H1 (cell line): ENCODE results near the gene ZNF333. TPM values are rescaled to one million over a fixed set of nuclear protein-coding genes. Genes with fewer than 3 reads are reported as not detected.
"Not testable (repeated sequence)": the region's sequence is repeated elsewhere in the genome, so short reads cannot be mapped to it uniquely, and the experiment has no call there.

Experiments
- CTCF ChIA-PET: fragments of 300-600 bp; sonication (Branson Sonifier 250); formaldehyde crosslinking; loops from one replicate; lab custom pipeline; 2021; ENCODE audit not compliant: partially characterized antibody; lab: Charles Lee
- POLR2A ChIA-PET: fragments of 300-600 bp; sonication (Branson Sonifier 250); formaldehyde crosslinking; loops from one replicate; lab custom pipeline; 2021; ENCODE audit warnings: inconsistent platforms; ENCODE audit not compliant: partially characterized antibody; lab: Charles Lee
- DNase-seq, 2 experiments: peaks; one replicate each; pipeline versions ENCODE4 v3.0.0 to v3.0.0-alpha.2; 2010 to 2022; ENCODE audit warnings: low spot score in 2 of 2, low read depth in 1 of 2, mixed read lengths in 1 of 2
- FAIRE-seq: peaks from 2 replicates; lab custom pipeline; 2011; peaks lifted over from hg19 to GRCh38; lab: Jason Lieb, UNC
- H2AFZ ChIP-seq: 2 replicates; pipeline ENCODE4 v1.8.1; 2012; ENCODE audit warnings: low read length, inconsistent platforms
- H2AK5ac ChIP-seq: 2 replicates; pipeline ENCODE4 v1.6.1; 2013; ENCODE audit warnings: low read depth, low read length
- H2BK120ac ChIP-seq: replicated peaks from 2 replicates; pipeline ENCODE3; 2013; ENCODE audit warnings: low read depth, low read length, inconsistent platforms
- H2BK12ac ChIP-seq: 2 replicates; pipeline ENCODE4 v1.6.1; 2013; ENCODE audit warnings: low read depth, low read length
- H2BK15ac ChIP-seq: 2 replicates; pipeline ENCODE4 v1.6.1; 2013; ENCODE audit warnings: low read length
- H2BK20ac ChIP-seq: 2 replicates; pipeline ENCODE4 v1.6.1; 2013; ENCODE audit warnings: low read length
- H2BK5ac ChIP-seq: 2 replicates; pipeline ENCODE4 v1.6.1; 2013; ENCODE audit warnings: low read depth, low read length
- H3K14ac ChIP-seq: 2 replicates; pipeline ENCODE4 v1.6.1; 2013; ENCODE audit warnings: inconsistent platforms; ENCODE audit not compliant: insufficient read length
- H3K18ac ChIP-seq: 2 replicates; pipeline ENCODE4 v1.6.1; 2013; ENCODE audit warnings: low read length; ENCODE audit errors: extremely low read depth
- H3K23ac ChIP-seq: 2 replicates; pipeline ENCODE4 v1.6.1; 2013; ENCODE audit warnings: inconsistent platforms; ENCODE audit not compliant: insufficient read length
- H3K23me2 ChIP-seq: 2 replicates; pipeline ENCODE4 v1.6.1; 2013; ENCODE audit warnings: low read depth, low read length
- H3K27ac ChIP-seq: 2 replicates; pipeline ENCODE4 v1.6.1; 2011; ENCODE audit warnings: low read depth, low read length, inconsistent platforms
- H3K27me3 ChIP-seq, 4 experiments: replicated peaks in 1 of 4; 1 replicate in 1 of 4; 2 replicates in 3 of 4; pipeline versions ENCODE4 v1.6.1 to v1.8.1; 2011 to 2013; ENCODE audit warnings: low read length in 3 of 4, mild to moderate bottlenecking in 3 of 4, inconsistent platforms in 2 of 4, mixed read lengths in 2 of 4, moderate library complexity in 1 of 4; ENCODE audit not compliant: control insufficient read depth in 3 of 4, insufficient read depth in 3 of 4; ENCODE audit errors: extremely low read depth in 1 of 4
- H3K36me3 ChIP-seq, 4 experiments: 2 replicates each; pipeline versions ENCODE4 v1.6.1 to v1.8.1; 2011 to 2013; ENCODE audit warnings: mild to moderate bottlenecking in 4 of 4, low read length in 3 of 4, moderate library complexity in 2 of 4, control low read depth in 1 of 4, inconsistent platforms in 1 of 4; ENCODE audit not compliant: insufficient read depth in 4 of 4, control insufficient read depth in 2 of 4
- H3K4ac ChIP-seq: replicated peaks from 2 replicates; pipeline ENCODE3; 2013; ENCODE audit warnings: low read length, low read depth, mixed read lengths, inconsistent platforms; ENCODE audit not compliant: insufficient read length
- H3K4me1 ChIP-seq, 4 experiments: replicated peaks in 1 of 4; 1 replicate in 1 of 4; 2 replicates in 3 of 4; pipeline versions ENCODE4 v1.6.1 to v1.8.1; 2011 to 2013; ENCODE audit warnings: low read length in 3 of 4, inconsistent platforms in 2 of 4, mixed read lengths in 1 of 4; ENCODE audit not compliant: insufficient read depth in 4 of 4, control insufficient read depth in 3 of 4
- H3K4me2 ChIP-seq, 2 experiments: 2 replicates each; pipeline versions ENCODE4 v1.6.1 to v1.8.1; 2011 to 2013; ENCODE audit warnings: low read depth in 2 of 2, low read length in 2 of 2, control low read depth in 1 of 2, inconsistent platforms in 1 of 2, mild to moderate bottlenecking in 1 of 2; ENCODE audit not compliant: insufficient read depth in 1 of 2
- H3K4me3 ChIP-seq, 4 experiments: fragments of 200-600, 300-600 bp in 1 of 4; sonication (generic), shearing (Covaris generic), sonication (Bioruptor Twin) in 1 of 4; 2 replicates each; pipeline versions ENCODE4 v1.5.1 to v1.8.1; 2011 to 2016; ENCODE audit warnings: low read length in 4 of 4, low read depth in 3 of 4, control low read depth in 2 of 4, inconsistent platforms in 2 of 4, mild to moderate bottlenecking in 2 of 4, mixed read lengths in 1 of 4, moderate library complexity in 1 of 4; ENCODE audit not compliant: insufficient read depth in 2 of 4; ENCODE audit errors: extremely low read depth in 1 of 4
- H3K56ac ChIP-seq: replicated peaks from 2 replicates; pipeline ENCODE3; 2013; ENCODE audit warnings: low read depth, mild to moderate bottlenecking, mixed read lengths, low read length, inconsistent platforms; ENCODE audit not compliant: insufficient read length
- H3K79me1 ChIP-seq: 2 replicates; pipeline ENCODE4 v1.6.1; 2013; ENCODE audit warnings: low read depth, low read length, control low read depth
- H3K79me2 ChIP-seq, 2 experiments: 2 replicates each; pipeline versions ENCODE4 v1.6.1 to v1.8.1; 2012 to 2013; ENCODE audit warnings: low read length in 2 of 2, mild to moderate bottlenecking in 2 of 2, inconsistent platforms in 1 of 2; ENCODE audit not compliant: insufficient read depth in 2 of 2, control insufficient read depth in 1 of 2
- H3K9ac ChIP-seq, 4 experiments: replicated peaks in 1 of 4; 1 replicate in 1 of 4; 2 replicates in 3 of 4; pipeline versions ENCODE4 v1.6.1 to v1.8.1; 2011 to 2013; ENCODE audit warnings: low read depth in 3 of 4, low read length in 3 of 4, control low read depth in 2 of 4, mild to moderate bottlenecking in 2 of 4, moderate library complexity in 2 of 4, inconsistent platforms in 1 of 4; ENCODE audit errors: extremely low read depth in 1 of 4
- H3K9me3 ChIP-seq, 2 experiments: 2 replicates each; pipeline versions ENCODE4 v1.6.1 to v1.8.1; 2012 to 2013; ENCODE audit warnings: mild to moderate bottlenecking in 2 of 2, moderate library complexity in 2 of 2, control low read depth in 1 of 2, inconsistent platforms in 1 of 2, low read depth in 1 of 2, low read length in 1 of 2, mixed read lengths in 1 of 2; ENCODE audit not compliant: insufficient read depth in 2 of 2
- H4K20me1 ChIP-seq, 2 experiments: replicated peaks in 1 of 2; 2 replicates each; pipeline versions ENCODE3 to v1.8.1; 2011 to 2013; ENCODE audit warnings: inconsistent platforms in 2 of 2, low read length in 2 of 2, mild to moderate bottlenecking in 1 of 2; ENCODE audit not compliant: insufficient read depth in 2 of 2, control insufficient read depth in 1 of 2
- H4K5ac ChIP-seq: 2 replicates; pipeline ENCODE4 v1.6.1; 2013; ENCODE audit warnings: low read length, low read depth, mixed read lengths, inconsistent platforms; ENCODE audit not compliant: insufficient read length
- H4K8ac ChIP-seq: 2 replicates; pipeline ENCODE4 v1.8.0; 2013; ENCODE audit warnings: mild to moderate bottlenecking, moderate library complexity, low read length, inconsistent platforms; ENCODE audit not compliant: insufficient read depth; ENCODE audit errors: extremely low read depth
- H4K91ac ChIP-seq: replicated peaks from 2 replicates; pipeline ENCODE3; 2013; ENCODE audit warnings: low read length, mixed read lengths, inconsistent platforms; ENCODE audit not compliant: insufficient read length
- WGBS, 2 experiments: shearing (Covaris generic) in 1 of 2; methylation state at CpG; one replicate each; pipeline versions ENCODE4 v1.1.6 to v1.1.7; 2013 to 2015; ENCODE audit warnings: low lambda C conversion rate in 2 of 2, mixed read lengths in 2 of 2, inconsistent platforms in 1 of 2, low coverage in 1 of 2, missing lambda C conversion rate in 1 of 2; ENCODE audit not compliant: insufficient replicate concordance in 2 of 2, insufficient coverage in 1 of 2, insufficient read length in 1 of 2; ENCODE audit errors: extremely low coverage in 1 of 2, missing lambda C conversion rate in 1 of 2; 5-methylcytosine and 5-hydroxymethylcytosine counted together
- polyA plus RNA-seq, 7 experiments: library from polyadenylated mRNA; depleted of rRNA in 3 of 7; stranded (reverse) in 5 of 7; unstranded in 2 of 7; fragments of >200 nt in 5 of 7; fragments of 200-250 nt in 2 of 7; gene quantifications; 1 replicate in 5 of 7; 2 replicates in 1 of 7; 4 replicates in 1 of 7; pipeline versions ENCODE4 v1.2.1 to v1.2.3, GENCODE V29; 2011 to 2013; ENCODE audit warnings: missing spikeins in 2 of 7, mixed read lengths in 2 of 7
- total RNA-seq: library from RNA; stranded (reverse); fragmentation: NEBNext Ultra II Directional; extraction: Animal tissue kit (Norgen Biotek cat#: 25700); gene quantifications from 2 replicates; pipeline ENCODE4 v1.2.1, GENCODE V29; 2021

The ZNF333 gene
- total and polyA plus RNA-seq, 2 of the 8 experiments (the other 6 are each of a cell fraction or from before 2014, with no cell fraction given): 7.3 to 8.4 TPM

- H3K4ac ChIP-seq, H3K23me2 ChIP-seq, H2BK120ac ChIP-seq, H2BK5ac ChIP-seq, H4K91ac ChIP-seq, H3K4me2 ChIP-seq, H3K36me3 ChIP-seq, H3K4me3 ChIP-seq, H2AFZ ChIP-seq, H3K27me3 ChIP-seq, DNase-seq, H3K56ac ChIP-seq, H3K9ac ChIP-seq, H2BK12ac ChIP-seq, H2BK20ac ChIP-seq, H4K5ac ChIP-seq, H3K18ac ChIP-seq, FAIRE-seq, H3K9me3 ChIP-seq, H3K23ac ChIP-seq, H3K79me2 ChIP-seq, H3K14ac ChIP-seq, H3K27ac ChIP-seq, H2BK15ac ChIP-seq, H3K4me1 ChIP-seq, H2AK5ac ChIP-seq, H4K8ac ChIP-seq, H3K79me1 ChIP-seq, H4K20me1 ChIP-seq: not testable (repeated sequence)
- ChIA-PET CTCF (interaction anchor here (0.7 to 2.2 kb wide), 9 partner anchors 7 to 377 kb away, joined by 3 to 10 read pairs (median 4); partner anchors contain the start of gene NDUFB7), POLR2A (interaction anchor here (0.8 to 4.1 kb wide), 3 partner anchors 10 to 21 kb away, joined by 3 to 18 read pairs (median 7); no protein-coding TSS in a partner anchor)
- 94% methylated on average over 4 of the region's 4 CpGs; no CpG with 5 or more reads in 1 of the 2 experiments for WGBS, 2 experiments
Observed at GRCh38 chr19:14777645-14778044, 87.8 kb downstream of the ZNF333 start.
